ENCODE data around the gene DEGS2.
"Not testable (repeated sequence)": the region's sequence is repeated elsewhere in the genome, so short reads cannot be mapped to it uniquely, and the experiment has no call there.

DEGS2 gene

GRCh38 chr14:100165831-100166440 is 6.5 kb upstream of the DEGS2 start:
- DNase-seq (ENCODE audit: low read depth): no peak
- no peak for TF ChIP-seq POLR2A (IDR thresholded peaks at IDR 0.05; ENCODE audit: extremely low read depth, insufficient read length)
- TF ChIP-seq MYC (IDR thresholded peaks at IDR 0.05; ENCODE audit: low read depth, low read length): no peak
- TF ChIP-seq MAX (IDR thresholded peaks at IDR 0.05; ENCODE audit: low read depth, low read length): no peak
- no peak for TF ChIP-seq CTCF (IDR thresholded peaks at IDR 0.05; ENCODE audit: low read depth, low read length)
- H3K4me3 ChIP-seq (ENCODE audit: low read depth, low read length): no peak overlapping the region

GRCh38 chr14:100165376-100165775 is 5.9 kb upstream of the DEGS2 start:
- TF ChIP-seq CTCF (IDR thresholded peaks at IDR 0.05; ENCODE audit: low read depth, low read length) (no peak), MAX (IDR thresholded peaks at IDR 0.05; ENCODE audit: low read depth, low read length) (no peak), MYC (IDR thresholded peaks at IDR 0.05; ENCODE audit: low read depth, low read length) (no peak), POLR2A (IDR thresholded peaks at IDR 0.05; ENCODE audit: extremely low read depth, insufficient read length) (no peak)
- no peak overlapping the region for H3K4me3 ChIP-seq (ENCODE audit: low read depth, low read length)
- no peak for DNase-seq (ENCODE audit: low read depth)

GRCh38 chr14:100160534-100160916 is 1.1 kb upstream of the DEGS2 start:
- no peak for DNase-seq (ENCODE audit: low read depth)
- TF ChIP-seq POLR2A (IDR thresholded peaks at IDR 0.05; ENCODE audit: extremely low read depth, insufficient read length) (no peak), MYC (IDR thresholded peaks at IDR 0.05; ENCODE audit: low read depth, low read length) (no peak), CTCF (IDR thresholded peaks at IDR 0.05; ENCODE audit: low read depth, low read length) (no peak), MAX (IDR thresholded peaks at IDR 0.05; ENCODE audit: low read depth, low read length) (no peak)
- no peak overlapping the region for H3K4me3 ChIP-seq (ENCODE audit: low read depth, low read length)

- TF ChIP-seq MAX (IDR thresholded peaks at IDR 0.05; ENCODE audit: low read depth, low read length) (no peak), CTCF (IDR thresholded peaks at IDR 0.05; ENCODE audit: low read depth, low read length) (no peak), POLR2A (IDR thresholded peaks at IDR 0.05; ENCODE audit: extremely low read depth, insufficient read length) (no peak), MYC (IDR thresholded peaks at IDR 0.05; ENCODE audit: low read depth, low read length) (no peak)
- no peak for DNase-seq (ENCODE audit: low read depth)
- no peak overlapping the region for H3K4me3 ChIP-seq (ENCODE audit: low read depth, low read length)
Measured at GRCh38 chr14:100159865-100160533, 554 bp upstream of the DEGS2 start.

- DNase-seq (ENCODE audit: low read depth): no peak
- no peak for TF ChIP-seq MYC (IDR thresholded peaks at IDR 0.05; ENCODE audit: low read depth, low read length)
- no peak for TF ChIP-seq POLR2A (IDR thresholded peaks at IDR 0.05; ENCODE audit: extremely low read depth, insufficient read length)
- no peak for TF ChIP-seq MAX (IDR thresholded peaks at IDR 0.05; ENCODE audit: low read depth, low read length)
- no peak for TF ChIP-seq CTCF (IDR thresholded peaks at IDR 0.05; ENCODE audit: low read depth, low read length)
- no peak overlapping the region for H3K4me3 ChIP-seq (ENCODE audit: low read depth, low read length)
Measured at GRCh38 chr14:100158566-100159093, 815 bp downstream of the DEGS2 start.

GRCh38 chr14:100157548-100158232 is 1.8 kb downstream of the DEGS2 start:
- H3K4me3 ChIP-seq (ENCODE audit: low read depth, low read length); DNase-seq (ENCODE audit: low read depth): not testable (repeated sequence)
